HG03139 (cell line): ENCODE data around the gene WFDC1.

ENCODE experiments used
- ATAC-seq: cut with Tn5 transposase; IDR thresholded peaks from one replicate; pipeline ENCODE4 v1.9.1; 2021; ENCODE audit not compliant: unreplicated experiment

The WFDC1 gene

GRCh38 chr16:84370723-84371552 lies 76.3 kb downstream of the WFDC1 start:
- ATAC-seq, result no peak

GRCh38 chr16:84371553-84371865 lies 76.8 kb downstream of the WFDC1 start:
- no peak for ATAC-seq

GRCh38 chr16:84373907-84374489 lies 79.3 kb downstream of the WFDC1 start:
- ATAC-seq, result no peak

- ATAC-seq, result no peak
Observed at GRCh38 chr16:84378099-84378498, 83.4 kb downstream of the WFDC1 start.

GRCh38 chr16:84378567-84378966 lies 83.9 kb downstream of the WFDC1 start:
- no peak for ATAC-seq

- ATAC-seq, result no peak
Observed at GRCh38 chr16:84379008-84379708, 84.5 kb downstream of the WFDC1 start.
